GM21737 (cell line): ENCODE results near the gene GATAD2A.

ENCODE experiments used
- ATAC-seq: cut with Tn5 transposase; IDR thresholded peaks from one replicate; pipeline ENCODE4 v1.9.1; 2021; ENCODE audit warnings: mild to moderate bottlenecking, moderate library complexity; ENCODE audit not compliant: unreplicated experiment

GATAD2A gene

GRCh38 chr19:19505669-19506326 is 100.3 kb downstream of the GATAD2A start:
- no peak for ATAC-seq

GRCh38 chr19:19506592-19506991 is 101.1 kb downstream of the GATAD2A start:
- ATAC-seq, result no peak

- ATAC-seq, result no peak
These were observed 101.9 kb downstream of the GATAD2A start for GRCh38 chr19:19507354-19507753.

- no peak for ATAC-seq
These were observed 102.7 kb downstream of the GATAD2A start for GRCh38 chr19:19508217-19508616.

- no peak for ATAC-seq
These were observed 105.0 kb downstream of the GATAD2A start for GRCh38 chr19:19510432-19510831.

GRCh38 chr19:19513682-19514081 is 108.2 kb downstream of the GATAD2A start:
- ATAC-seq, result no peak

GRCh38 chr19:19514215-19514657 is 108.8 kb downstream of the GATAD2A start:
- no peak for ATAC-seq

GRCh38 chr19:19514881-19515641 is 109.6 kb downstream of the GATAD2A start, which contains the start of gene TSSK6:
TSS of gene TSSK6 (minus strand) at chr19:19515548. CDS start at chr19:19515427, 121 bp downstream.
- ATAC-seq, result no peak

- ATAC-seq, result peak; percentile 87
These were observed 110.4 kb downstream of the GATAD2A start, which contains the start of gene NDUFA13 for GRCh38 chr19:19515642-19516519. TSS of gene NDUFA13 (plus strand) at chr19:19516225. CDS start at chr19:19516239, 14 bp downstream.

- ATAC-seq, result no peak
These were observed 111.8 kb downstream of the GATAD2A start for GRCh38 chr19:19517235-19517619.

GRCh38 chr19:19520989-19521388 is 115.5 kb downstream of the GATAD2A start:
- ATAC-seq, result no peak

GRCh38 chr19:19523177-19523576 is 117.7 kb downstream of the GATAD2A start:
- ATAC-seq, result no peak

- no peak for ATAC-seq
These were observed 118.6 kb downstream of the GATAD2A start for GRCh38 chr19:19524053-19524452.

GRCh38 chr19:19525611-19526380 is 120.3 kb downstream of the GATAD2A start:
- no peak for ATAC-seq

- ATAC-seq, result no peak
These were observed 121.3 kb downstream of the GATAD2A start for GRCh38 chr19:19526581-19527370.

GRCh38 chr19:19527371-19527656 is 121.8 kb downstream of the GATAD2A start:
- no peak for ATAC-seq

- ATAC-seq, result no peak
These were observed 122.5 kb downstream of the GATAD2A start for GRCh38 chr19:19527674-19528625.

- no peak for ATAC-seq
These were observed 123.4 kb downstream of the GATAD2A start, which contains the start of gene YJEFN3 for GRCh38 chr19:19528721-19529490. TSS of gene YJEFN3 (plus strand) at chr19:19528911. CDS start at chr19:19528933, 22 bp downstream.
